ENCODE measurements around the gene FUCA2.

The FUCA2 gene

DNA sequence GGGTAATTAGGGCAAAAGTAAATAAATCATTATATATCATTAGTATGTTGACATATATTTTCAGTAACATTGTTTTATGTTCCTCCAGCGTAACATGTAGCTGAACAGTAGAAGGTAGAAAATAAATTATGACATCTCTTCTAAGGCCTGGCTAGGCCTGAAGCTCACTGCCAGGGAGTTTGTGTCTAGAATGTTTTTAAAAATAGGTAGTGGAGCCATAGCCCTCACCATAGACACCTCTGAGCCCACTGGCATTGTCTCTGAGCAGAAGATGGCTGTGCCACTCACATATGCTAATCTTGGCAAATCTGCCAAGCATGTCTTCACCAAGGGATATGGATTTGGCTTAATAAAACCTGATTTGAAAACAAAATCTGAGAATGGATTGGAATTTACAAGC, 21.3 kb downstream of the FUCA2 start:
- Mint-ChIP-seq H3K36me3 (ENCODE audit: low read depth) (peaks cover 12% of the 10 kb centered on the region), H3K27me3 (ENCODE audit: low read depth) (no peaks in the 10 kb centered on the region), H3K27ac (no peak overlapping the region), H3K4me3 (no peak overlapping the region), H3K4me1 (no peaks in the 10 kb centered on the region), H3K9me3 (no peaks in the 10 kb centered on the region)
- TF ChIP-seq, protein P1, sequence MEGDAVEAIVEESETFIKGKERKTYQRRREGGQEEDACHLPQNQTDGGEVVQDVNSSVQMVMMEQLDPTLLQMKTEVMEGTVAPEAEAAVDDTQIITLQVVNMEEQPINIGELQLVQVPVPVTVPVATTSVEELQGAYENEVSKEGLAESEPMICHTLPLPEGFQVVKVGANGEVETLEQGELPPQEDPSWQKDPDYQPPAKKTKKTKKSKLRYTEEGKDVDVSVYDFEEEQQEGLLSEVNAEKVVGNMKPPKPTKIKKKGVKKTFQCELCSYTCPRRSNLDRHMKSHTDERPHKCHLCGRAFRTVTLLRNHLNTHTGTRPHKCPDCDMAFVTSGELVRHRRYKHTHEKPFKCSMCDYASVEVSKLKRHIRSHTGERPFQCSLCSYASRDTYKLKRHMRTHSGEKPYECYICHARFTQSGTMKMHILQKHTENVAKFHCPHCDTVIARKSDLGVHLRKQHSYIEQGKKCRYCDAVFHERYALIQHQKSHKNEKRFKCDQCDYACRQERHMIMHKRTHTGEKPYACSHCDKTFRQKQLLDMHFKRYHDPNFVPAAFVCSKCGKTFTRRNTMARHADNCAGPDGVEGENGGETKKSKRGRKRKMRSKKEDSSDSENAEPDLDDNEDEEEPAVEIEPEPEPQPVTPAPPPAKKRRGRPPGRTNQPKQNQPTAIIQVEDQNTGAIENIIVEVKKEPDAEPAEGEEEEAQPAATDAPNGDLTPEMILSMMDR (IDR thresholded peaks at IDR 0.05; ENCODE audit: unreplicated experiment in 3 of 3), result no peak

DNA sequence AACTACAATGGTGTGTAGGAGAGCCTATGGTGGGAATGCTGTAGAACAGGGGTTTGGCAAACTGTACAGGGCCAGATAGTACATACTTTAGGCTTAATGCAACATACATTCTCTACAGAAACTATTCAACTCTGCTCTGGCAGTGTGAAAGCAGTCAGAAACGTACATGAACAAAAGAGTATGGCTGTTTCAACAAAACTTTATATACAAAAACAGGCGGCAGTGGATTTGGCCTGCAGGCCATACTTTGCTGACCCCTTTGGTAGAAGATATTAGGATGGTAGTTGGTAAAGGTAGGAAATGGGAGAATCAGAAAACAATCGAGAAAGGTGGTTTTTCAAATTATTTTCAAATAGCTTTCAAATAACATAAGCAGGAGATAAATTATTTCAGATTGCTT, 24.8 kb downstream of the FUCA2 start:
- TF ChIP-seq, protein P1 (IDR thresholded peaks at IDR 0.05; ENCODE audit: unreplicated experiment in 3 of 3), result no peak
- H3K27ac Mint-ChIP-seq, result no peak overlapping the region

DNA sequence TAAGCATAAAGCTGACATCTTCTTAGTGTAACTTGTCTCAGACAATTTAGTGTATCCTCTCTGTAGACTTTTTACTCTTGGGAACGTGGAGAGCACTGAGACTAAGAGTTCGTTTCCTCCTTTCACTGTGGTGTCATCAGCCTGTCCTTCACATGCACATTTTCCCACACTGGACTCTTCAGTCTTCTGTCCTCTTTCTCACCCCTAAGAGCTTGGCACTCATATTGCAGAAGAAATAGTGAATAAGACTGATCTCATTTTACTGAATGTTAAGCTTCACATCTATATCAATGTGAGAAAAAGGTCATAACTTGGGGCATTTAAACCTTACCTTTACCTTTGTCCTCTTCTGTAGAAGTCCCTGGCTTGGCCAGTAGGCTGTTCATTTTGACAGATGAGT, 25.6 kb downstream of the FUCA2 start:
- Mint-ChIP-seq H3K36me3 (ENCODE audit: low read depth) (no peaks in the 10 kb centered on the region), H3K27me3 (ENCODE audit: low read depth) (no peaks in the 10 kb centered on the region), H3K27ac (no peak overlapping the region), H3K4me1 (no peaks in the 10 kb centered on the region), H3K4me3 (no peak overlapping the region), H3K9me3 (no peaks in the 10 kb centered on the region)
- TF ChIP-seq, protein P1 (IDR thresholded peaks at IDR 0.05; ENCODE audit: unreplicated experiment in 3 of 3), result no peak

More for the DNA sequence above, 24.8 kb downstream of the FUCA2 start:
- Mint-ChIP-seq H3K9me3 (no peaks in the 10 kb centered on the region), H3K27me3 (ENCODE audit: low read depth) (no peaks in the 10 kb centered on the region), H3K4me3 (no peak overlapping the region), H3K36me3 (ENCODE audit: low read depth) (no peaks in the 10 kb centered on the region), H3K4me1 (no peaks in the 10 kb centered on the region)

DNA sequence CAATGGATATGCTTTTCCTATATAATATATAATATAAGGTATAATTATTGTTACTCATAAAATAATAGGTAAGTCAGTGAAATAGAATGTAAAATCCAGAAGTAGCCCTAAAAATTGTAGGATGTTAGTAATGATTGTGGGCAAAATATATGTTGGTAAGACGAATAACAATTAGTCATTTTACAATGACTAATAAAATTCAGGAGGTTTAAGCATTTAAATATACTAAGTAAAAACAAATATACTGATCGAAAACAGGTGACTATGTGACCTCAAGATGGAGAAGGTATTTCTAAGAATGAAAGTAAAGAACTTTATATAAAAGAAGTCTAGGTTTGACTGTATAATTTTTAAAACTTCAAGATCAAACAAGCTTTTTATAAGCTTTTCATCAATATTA, 28.9 kb downstream of the FUCA2 start:
- no peak overlapping the region for H3K27ac Mint-ChIP-seq
- TF ChIP-seq, protein P1 (IDR thresholded peaks at IDR 0.05; ENCODE audit: unreplicated experiment in 3 of 3), result no peak
- H3K27me3 Mint-ChIP-seq (ENCODE audit: low read depth), result no peaks in the 10 kb centered on the region
- no peaks in the 10 kb centered on the region for H3K4me1 Mint-ChIP-seq
- no peaks in the 10 kb centered on the region for H3K9me3 Mint-ChIP-seq
- peaks cover 14% of the 10 kb centered on the region for H3K36me3 Mint-ChIP-seq (ENCODE audit: low read depth)
- H3K4me3 Mint-ChIP-seq, result no peak overlapping the region

DNA sequence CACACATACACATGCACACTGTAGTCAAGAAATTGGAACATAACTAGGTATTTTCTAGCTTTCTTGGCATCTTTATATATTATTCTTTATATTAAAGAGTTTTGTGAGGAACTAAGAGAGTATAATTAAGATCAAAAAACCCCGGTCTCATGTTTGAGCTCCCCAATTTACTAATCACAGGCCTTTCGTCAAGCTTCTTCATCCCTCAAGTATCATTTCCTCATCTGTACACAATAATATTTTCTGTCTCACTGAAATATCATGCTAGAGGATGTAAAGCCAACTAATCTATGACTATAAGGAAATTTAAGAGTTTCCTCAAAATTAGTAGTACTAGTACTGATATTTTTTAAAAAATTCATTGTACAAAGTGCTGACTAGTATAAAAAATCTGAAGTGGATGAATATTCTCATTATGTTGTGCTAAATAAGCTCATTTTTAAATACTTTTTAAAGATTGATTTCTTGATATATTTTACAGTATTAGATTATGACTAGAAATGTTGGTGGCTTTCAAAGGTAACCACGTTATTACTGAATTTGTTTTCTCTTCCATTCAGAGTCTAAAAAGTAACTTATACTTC, 32.9 kb downstream of the FUCA2 start:
- TF ChIP-seq, protein P1 (IDR thresholded peaks at IDR 0.05; ENCODE audit: unreplicated experiment in 3 of 3), result no peak
- Mint-ChIP-seq H3K27ac (no peak overlapping the region), H3K4me3 (no peak overlapping the region), H3K27me3 (ENCODE audit: low read depth) (no peaks in the 10 kb centered on the region), H3K4me1 (no peaks in the 10 kb centered on the region), H3K9me3 (no peaks in the 10 kb centered on the region), H3K36me3 (ENCODE audit: low read depth) (peaks cover 44% of the 10 kb centered on the region)

DNA sequence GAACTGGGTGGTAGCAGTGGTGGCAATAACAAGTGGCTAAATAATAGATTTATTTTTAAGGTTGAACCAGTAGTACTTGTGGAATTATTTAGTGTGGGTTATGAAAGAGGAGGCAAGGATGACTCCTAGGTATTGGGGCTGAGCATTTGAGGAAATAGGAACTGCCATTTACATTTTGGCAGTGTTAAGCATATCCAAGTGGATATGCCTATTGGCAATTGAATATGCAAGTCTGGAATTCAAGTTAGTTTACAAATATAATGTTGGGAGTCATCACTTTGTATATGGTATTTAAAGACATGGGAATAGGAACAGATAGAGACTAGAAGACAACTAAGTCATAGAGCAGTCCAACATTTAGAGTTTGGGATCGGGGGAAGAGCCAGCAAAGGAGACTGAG, 35.0 kb downstream of the FUCA2 start:
- Mint-ChIP-seq H3K9me3 (no peaks in the 10 kb centered on the region), H3K27ac (no peak overlapping the region), H3K36me3 (ENCODE audit: low read depth) (peaks cover 56% of the 10 kb centered on the region), H3K4me1 (no peaks in the 10 kb centered on the region), H3K4me3 (no peak overlapping the region), H3K27me3 (ENCODE audit: low read depth) (no peaks in the 10 kb centered on the region)
- TF ChIP-seq, protein P1 (IDR thresholded peaks at IDR 0.05; ENCODE audit: unreplicated experiment in 3 of 3), result no peak

Data from nephron (organoid).